ENCODE measurements around the gene AP3S2.
"Not testable (repeated sequence)": the region's sequence is repeated elsewhere in the genome, so short reads cannot be mapped to it uniquely, and the experiment has no call there.

The AP3S2 gene

GRCh38 chr15:89893696-89894447 is at the start of gene AP3S2:
TSS of gene AP3S2 (minus strand) at chr15:89893994. CDS start at chr15:89893949, 45 bp downstream.
- TF ChIP-seq CTCF (IDR thresholded peaks at IDR 0.05; ENCODE audit: extremely low read depth, insufficient read depth, missing control alignments), result no peak
- in situ Hi-C loops (cut with MboI; ENCODE audit: low pct_unique_long_range_greater_than_20kb, low sequenced_read_pairs, unreplicated experiment), result no loop called here
- DNase-seq (ENCODE audit: low spot score), result peak; percentile 83

- no peak for TF ChIP-seq CTCF (IDR thresholded peaks at IDR 0.05; ENCODE audit: extremely low read depth, insufficient read depth, missing control alignments)
- no peak for DNase-seq (ENCODE audit: low spot score)
- in situ Hi-C loops (cut with MboI; ENCODE audit: low pct_unique_long_range_greater_than_20kb, low sequenced_read_pairs, unreplicated experiment), result no loop called here
These were observed 46.1 kb upstream of the AP3S2 start for GRCh38 chr15:89939910-89940309.

DNA sequence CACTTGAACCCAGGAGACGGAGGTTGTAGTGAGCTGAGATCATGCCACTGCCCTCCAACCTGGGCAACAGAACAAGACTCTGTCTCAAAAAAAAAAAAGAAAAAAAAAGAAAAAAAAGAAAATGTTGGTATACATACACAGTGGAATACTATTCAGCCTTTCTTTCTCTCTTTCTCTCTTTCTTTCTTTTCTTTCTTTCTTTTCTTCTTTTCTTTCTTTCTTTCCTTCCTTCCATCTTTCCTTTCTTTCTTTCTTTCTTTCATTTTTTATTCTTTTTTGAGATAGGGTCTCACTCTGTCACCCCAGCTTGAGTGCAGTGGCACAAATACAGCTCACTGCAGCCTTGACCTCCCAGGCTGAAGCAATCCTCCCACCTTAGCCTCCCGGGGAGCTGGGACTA is 45.6 kb upstream of the AP3S2 start:
- DNase-seq (ENCODE audit: low spot score); in situ Hi-C loops (cut with MboI; ENCODE audit: low pct_unique_long_range_greater_than_20kb, low sequenced_read_pairs, unreplicated experiment): not testable (repeated sequence)

DNA sequence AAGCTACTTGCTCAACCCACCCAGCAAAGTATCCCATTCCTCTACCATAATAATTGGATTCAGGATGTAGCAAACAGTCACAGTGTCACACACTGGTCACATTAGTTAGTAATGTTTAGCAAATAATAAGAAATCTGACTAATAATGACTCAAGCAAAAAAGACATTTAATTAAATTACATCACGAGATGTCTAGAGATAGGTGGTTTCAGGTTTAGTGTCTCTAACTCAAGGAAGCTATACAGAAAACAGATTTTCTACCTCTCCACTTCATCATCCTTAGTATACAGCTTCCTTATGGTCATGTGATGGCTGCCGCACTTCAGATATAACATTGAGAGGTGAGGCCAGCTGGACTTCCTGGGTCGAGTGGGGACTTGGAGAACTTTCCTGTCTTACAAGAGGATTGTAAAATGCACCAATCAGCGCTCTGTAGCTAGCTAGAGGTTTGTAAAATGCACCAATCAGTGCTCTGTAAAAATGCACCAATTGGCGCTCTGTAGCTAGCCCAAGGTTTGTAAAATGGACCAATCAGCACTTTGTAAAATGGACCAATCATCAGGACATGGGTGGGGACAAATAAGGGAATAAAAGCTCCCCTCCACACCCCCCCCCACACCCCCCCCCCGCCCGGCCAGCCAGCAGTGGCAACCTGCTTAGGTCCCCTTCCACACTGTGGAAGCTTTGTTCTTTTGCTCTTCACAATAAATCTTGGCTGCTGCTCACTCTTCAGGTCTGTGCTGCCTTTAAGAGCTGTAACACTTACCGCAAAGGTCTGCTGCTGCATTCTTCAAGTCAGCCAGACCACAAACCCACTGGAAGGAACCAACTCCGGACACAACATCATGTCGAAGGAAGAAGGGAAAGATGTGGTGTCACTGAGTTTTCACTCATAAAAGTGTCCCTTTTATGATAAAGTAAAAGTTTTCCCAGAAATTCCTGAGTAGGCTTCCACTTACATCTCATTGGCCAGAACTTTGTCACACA is 43.9 kb upstream of the AP3S2 start:
- TF ChIP-seq CTCF (IDR thresholded peaks at IDR 0.05; ENCODE audit: extremely low read depth, insufficient read depth, missing control alignments), result no peak
- in situ Hi-C loops (cut with MboI; ENCODE audit: low pct_unique_long_range_greater_than_20kb, low sequenced_read_pairs, unreplicated experiment), result no loop called here

DNA sequence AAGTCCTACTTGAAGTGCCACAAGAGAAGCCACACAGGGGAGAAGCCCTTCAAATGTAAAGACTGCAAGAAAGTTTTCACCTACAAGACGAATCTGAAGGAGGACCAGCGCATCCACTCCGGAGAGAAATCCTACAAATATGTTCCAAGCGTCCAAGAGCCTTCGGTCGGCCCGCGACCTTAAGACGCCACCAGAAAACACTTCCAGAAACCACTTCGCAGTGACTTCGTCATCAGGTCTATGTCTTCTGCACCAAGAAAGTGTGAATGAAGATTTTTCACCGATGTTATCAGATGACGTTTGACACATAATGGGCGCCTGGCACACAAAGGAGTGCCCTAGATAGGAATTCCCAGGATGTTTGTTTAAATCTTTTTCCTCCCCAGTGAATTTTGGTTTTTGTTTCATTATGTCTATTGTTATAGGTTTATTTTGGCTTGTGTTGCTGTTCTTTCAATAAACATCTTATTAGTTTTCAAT is 43.0 kb upstream of the AP3S2 start:
- no peak for DNase-seq (ENCODE audit: low spot score)
- TF ChIP-seq CTCF (IDR thresholded peaks at IDR 0.05; ENCODE audit: extremely low read depth, insufficient read depth, missing control alignments), result no peak
- in situ Hi-C loops (cut with MboI; ENCODE audit: low pct_unique_long_range_greater_than_20kb, low sequenced_read_pairs, unreplicated experiment), result no loop called here

More for the DNA sequence above, 43.9 kb upstream of the AP3S2 start:
- DNase-seq (ENCODE audit: low spot score), result no peak

GRCh38 chr15:89936051-89936785 is 42.4 kb upstream of the AP3S2 start:
- TF ChIP-seq CTCF (IDR thresholded peaks at IDR 0.05; ENCODE audit: extremely low read depth, insufficient read depth, missing control alignments), result no peak
- DNase-seq (ENCODE audit: low spot score), result no peak
- in situ Hi-C loops (cut with MboI; ENCODE audit: low pct_unique_long_range_greater_than_20kb, low sequenced_read_pairs, unreplicated experiment), result no loop called here
